Activated effector memory CD4-positive, alpha-beta T cell treated with Interleukin-2 at 50 U/mL for 16 hours (primary cell): Measurements from ENCODE around the gene DHX36.

ENCODE experiments used
- DNase-seq: peaks from one replicate; pipeline ENCODE4 v3.0.0-alpha.2; 2020

Gene DHX36

GRCh38 chr3:154275965-154276364 is 48.3 kb downstream of the DHX36 start:
- no peak for DNase-seq

- DNase-seq: no peak
These were observed 49.0 kb downstream of the DHX36 start for GRCh38 chr3:154275292-154275691.

GRCh38 chr3:154274348-154274747 is 49.9 kb downstream of the DHX36 start:
- DNase-seq: no peak

GRCh38 chr3:154273381-154273780 is 50.9 kb downstream of the DHX36 start:
- DNase-seq: no peak

GRCh38 chr3:154254527-154254926 is 69.8 kb downstream of the DHX36 start:
- DNase-seq: no peak

GRCh38 chr3:154252759-154253638 is 71.3 kb downstream of the DHX36 start:
- DNase-seq: peak; percentile 28

GRCh38 chr3:154251610-154252009 is 72.7 kb downstream of the DHX36 start:
- DNase-seq: no peak

GRCh38 chr3:154250291-154250690 is 74.0 kb downstream of the DHX36 start:
- DNase-seq: no peak

- no peak for DNase-seq
These were observed 76.4 kb downstream of the DHX36 start for GRCh38 chr3:154247806-154248415.

- no peak for DNase-seq
These were observed 79.6 kb downstream of the DHX36 start for GRCh38 chr3:154244644-154245043.

- DNase-seq: no peak
These were observed 80.9 kb downstream of the DHX36 start for GRCh38 chr3:154243353-154243752.

GRCh38 chr3:154242766-154243165 is 81.5 kb downstream of the DHX36 start:
- no peak for DNase-seq

GRCh38 chr3:154241496-154241895 is 82.8 kb downstream of the DHX36 start:
- no peak for DNase-seq

GRCh38 chr3:154240235-154240634 is 84.1 kb downstream of the DHX36 start:
- DNase-seq: no peak

GRCh38 chr3:154236331-154236730 is 88.0 kb downstream of the DHX36 start:
- DNase-seq: no peak

GRCh38 chr3:154235330-154235729 is 89.0 kb downstream of the DHX36 start:
- no peak for DNase-seq

GRCh38 chr3:154229217-154229590 is 95.1 kb downstream of the DHX36 start:
- no peak for DNase-seq

- no peak for DNase-seq
These were observed 95.6 kb downstream of the DHX36 start for GRCh38 chr3:154228561-154229216.

- no peak for DNase-seq
These were observed 96.8 kb downstream of the DHX36 start for GRCh38 chr3:154227531-154227930.

- no peak for DNase-seq
These were observed 98.8 kb downstream of the DHX36 start for GRCh38 chr3:154225536-154225935.

GRCh38 chr3:154224866-154225265 is 99.4 kb downstream of the DHX36 start:
- DNase-seq: no peak

- DNase-seq: no peak
These were observed 99.9 kb downstream of the DHX36 start for GRCh38 chr3:154224366-154224765.

GRCh38 chr3:154223519-154223918 is 100.8 kb downstream of the DHX36 start:
- DNase-seq: no peak
